ENCODE results near the gene CYB561D1.
"Not testable (repeated sequence)": the region's sequence is repeated elsewhere in the genome, so short reads cannot be mapped to it uniquely, and the experiment has no call there.

The CYB561D1 gene

GRCh38 chr1:109493805-109494539, at the start of gene CYB561D1:
CYB561D1 (plus strand) TSS chr1:109494094; CDS start chr1:109494140, 46 bp downstream.
- DNase-seq, result peak; percentile 83

GRCh38 chr1:109444346-109444745, 49.5 kb upstream of the CYB561D1 start:
- DNase-seq, result no peak

GRCh38 chr1:109445949-109446695, 47.8 kb upstream of the CYB561D1 start:
- DNase-seq, result not testable (repeated sequence)

- DNase-seq, result no peak
These were observed 46.4 kb upstream of the CYB561D1 start for GRCh38 chr1:109447524-109447923.

- no peak for DNase-seq
These were observed 39.3 kb upstream of the CYB561D1 start for GRCh38 chr1:109454497-109455133.

GRCh38 chr1:109457819-109458218, 36.1 kb upstream of the CYB561D1 start:
- no peak for DNase-seq

GRCh38 chr1:109466125-109466451, 27.8 kb upstream of the CYB561D1 start:
- no peak for DNase-seq

- DNase-seq, result no peak
These were observed 27.2 kb upstream of the CYB561D1 start, which contains the start of gene SYPL2 for GRCh38 chr1:109466452-109467300. SYPL2 (plus strand) TSS chr1:109466546; CDS start chr1:109466844, 298 bp downstream.

- DNase-seq, result no peak
These were observed 26.6 kb upstream of the CYB561D1 start for GRCh38 chr1:109467301-109467777.

- DNase-seq, result no peak
These were observed 25.8 kb upstream of the CYB561D1 start for GRCh38 chr1:109468061-109468460.

GRCh38 chr1:109468903-109469302, 25.0 kb upstream of the CYB561D1 start:
- DNase-seq, result no peak

- DNase-seq, result no peak
These were observed 23.6 kb upstream of the CYB561D1 start for GRCh38 chr1:109470245-109470644.

- no peak for DNase-seq
These were observed 21.1 kb upstream of the CYB561D1 start for GRCh38 chr1:109472779-109473178.

GRCh38 chr1:109473284-109474057, 20.4 kb upstream of the CYB561D1 start:
- not testable (repeated sequence) for DNase-seq

- DNase-seq, result peak; percentile 59
These were observed 19.2 kb upstream of the CYB561D1 start for GRCh38 chr1:109474697-109475096.

- DNase-seq, result no peak
These were observed 18.6 kb upstream of the CYB561D1 start for GRCh38 chr1:109475261-109475660.

- DNase-seq, result no peak
These were observed 17.1 kb upstream of the CYB561D1 start for GRCh38 chr1:109476825-109477224.

- DNase-seq, result peak; percentile 20
These were observed 16.1 kb upstream of the CYB561D1 start for GRCh38 chr1:109477821-109478220.

GRCh38 chr1:109478806-109479205, 15.1 kb upstream of the CYB561D1 start:
- no peak for DNase-seq

GRCh38 chr1:109479311-109479710, 14.6 kb upstream of the CYB561D1 start:
- no peak for DNase-seq

GRCh38 chr1:109479901-109480300, 14.0 kb upstream of the CYB561D1 start:
- DNase-seq, result no peak

GRCh38 chr1:109481646-109482045, 12.2 kb upstream of the CYB561D1 start:
- DNase-seq, result no peak
